Heart left ventricle (tissue), 16 donors: Measurements from ENCODE around the gene LIN37. TPM values are rescaled to one million over a fixed set of nuclear protein-coding genes. Genes with fewer than 3 reads are reported as not detected.

Experiments used
- ATAC-seq, 4 donors: fragments of 200-7000 bp; cut with Tn5 transposase; one replicate each; pipeline ENCODE4 v1.9.1; 2020 to 2022; ENCODE audit warnings: moderate library complexity in 4 of 4, mild to moderate bottlenecking in 3 of 4, moderate number of reproducible peaks in 1 of 4
- DNase-seq, 5 donors: peaks; one replicate each; pipeline ENCODE4 v3.0.0-alpha.2; 2020
- H3K27ac ChIP-seq, 12 donors: fragments of 200-600 bp; sonication (generic) in 4 of 12; one replicate each; pipeline versions ENCODE4 v1.5.0 to v1.8.0; 2016 to 2022; ENCODE audit warnings: mild to moderate bottlenecking in 2 of 12
- H3K27me3 ChIP-seq, 9 donors: fragments of 200-600 bp; sonication (generic) in 2 of 9; one replicate each; pipeline versions ENCODE4 v1.5.1 to v1.8.0; 2016 to 2022; ENCODE audit warnings: mild to moderate bottlenecking in 3 of 9
- H3K36me3 ChIP-seq, 9 donors: fragments of 200-600 bp; sonication (generic) in 2 of 9; one replicate each; pipeline versions ENCODE4 v1.5.0 to v1.8.0; 2018 to 2022; ENCODE audit warnings: mild to moderate bottlenecking in 2 of 9
- H3K4me1 ChIP-seq, 12 donors: fragments of 200-600 bp; sonication (generic) in 4 of 12; one replicate each; pipeline versions ENCODE4 v1.5.0 to v1.8.0; 2016 to 2022; ENCODE audit warnings: mild to moderate bottlenecking in 3 of 12
- H3K4me3 ChIP-seq, 12 donors: fragments of 200-600 bp; sonication (generic) in 4 of 12; one replicate each; pipeline versions ENCODE4 v1.5.0 to v1.8.0; 2017 to 2022; ENCODE audit warnings: mild to moderate bottlenecking in 9 of 12, moderate library complexity in 4 of 12
- H3K9me3 ChIP-seq, 12 donors: fragments of 200-600 bp; sonication (generic) in 4 of 12; one replicate each; pipeline versions ENCODE4 v1.5.0 to v1.8.0; 2016 to 2022; ENCODE audit warnings: mild to moderate bottlenecking in 1 of 12
- CTCF ChIP-seq, 12 donors: fragments of 200-600 bp; sonication (generic) in 4 of 12; IDR thresholded peaks; one replicate each; pipeline versions ENCODE4 v1.5.0 to v1.8.0; 2018 to 2022; ENCODE audit warnings: antibody characterized with exemption in 12 of 12, mild to moderate bottlenecking in 5 of 12
- POLR2A ChIP-seq, 2 donors: fragments of 450-650 bp; IDR thresholded peaks; one replicate each; pipeline ENCODE4 v1.6.1; 2017; ENCODE audit warnings: antibody characterized with exemption in 2 of 2, mild to moderate bottlenecking in 2 of 2, moderate library complexity in 2 of 2
- WGBS, 4 donors: extraction: QIAGEN DNeasy Blood & Tissue Kit in 2 of 4; methylation state at CpG; one replicate each; pipeline versions ENCODE4 v1.1.5 to v1.1.7; 2013 to 2018; 5-methylcytosine and 5-hydroxymethylcytosine counted together
- intact Hi-C, 10 donors: fragments of 100-400 bp; cut with DNase I; formaldehyde crosslinking; loops; one replicate each; pipeline versions ENCODE4 v1.11.1 to v1.14.2; 2022
- polyA plus RNA-seq, 2 donors: library from polyadenylated mRNA; stranded (reverse); fragments of 200-250 nt; gene quantifications; one replicate each; pipeline ENCODE4 v1.2.3, GENCODE V29; 2013
- total RNA-seq, 9 donors: library from RNA; depleted of rRNA in 2 of 9; stranded (reverse); fragments of >200 nt in 2 of 9; fragmentation: NEBNext Ultra II Directional in 3 of 9; extraction: Animal tissue kit (Norgen Biotek cat#: 25700) in 3 of 9; gene quantifications; one replicate each; pipeline versions ENCODE4 v1.1.0 to v1.2.4, GENCODE V29; 2016 to 2023
- donor health status: ischemic (EF 13 %, LVEDD 7.1; RV severe dilation, severe dysfunction).
- donor health status: healthy with polysubstance abuse.
- donor health status: DM: no; HTN: yes; CAD: no.
- donor health status: DM: no; HTN: no; CAD: no.
- donor health status: ischemic (EF 25% LVEDD 6.9; RV normal size, moderate dysfunction).
- donor health status: ischemic (EF 25% LVEDD 5.7; RV mildly dilated, moderate dysfunction).
- donor health status: healthy.
- donor health status: DM: yes; HTN: yes; CAD: no.
- donor health status: ischemic (EF 35%, LVEDD 5.7; RV mildly dilated, moderate dysfunction).
- donor health status: nonischemic (EF 11% LVEDD 7.7; RV severe dilation, severe dysfunction).
- donor health status: DM: yes; HTN: yes; CAD: no.
- donor health status: PGD.
- donor health status: ischemic (EF 29% LVEDD 5.4; RV normal size, mild dysfunction).
- donor health status: nonischemic (EF 23%, LVEDD 6.1; RV moderate dilation, normal function).

Gene LIN37
- total and polyA plus RNA-seq, 11 donors, result 3.7 to 23.0 (median 7.8) TPM

DNA sequence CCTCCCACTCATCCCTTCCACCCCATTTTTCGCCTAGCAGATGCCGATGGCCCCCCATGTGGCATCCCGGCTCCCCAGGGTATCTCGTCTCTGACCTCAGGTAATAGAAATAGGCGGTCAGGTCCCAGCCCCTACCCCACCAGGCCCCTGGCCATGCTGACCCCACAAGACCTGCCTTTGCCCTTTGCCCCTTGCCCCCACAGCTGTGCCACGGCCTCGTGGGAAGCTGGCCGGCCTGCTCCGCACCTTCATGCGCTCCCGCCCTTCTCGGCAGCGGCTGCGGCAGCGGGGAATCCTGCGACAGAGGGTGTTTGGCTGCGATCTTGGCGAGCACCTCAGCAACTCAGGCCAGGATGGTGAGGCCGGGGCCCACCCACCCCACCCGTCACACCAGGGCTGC lies 32.3 kb downstream of the LIN37 start:
- TF ChIP-seq POLR2A (IDR thresholded peaks at IDR 0.05) (no peak), CTCF (IDR thresholded peaks at IDR 0.05) (no peak)
- Histone ChIP-seq H3K36me3 (peaks cover 0 to 46% (median 12%) of the 10 kb centered on the region in 9 donors), H3K27ac (no peak overlapping the region), H3K4me1 (peaks cover 0 to 9% (median 0%) of the 10 kb centered on the region in 12 donors), H3K9me3 (no peaks in the 10 kb centered on the region), H3K27me3 (no peaks in the 10 kb centered on the region), H3K4me3 (no peak overlapping the region)
- 93 to 98% (median 96%) methylated on average over 16 to 20 of the region's 20 CpGs for WGBS, 4 donors
- no peak for DNase-seq
- ATAC-seq, result no peak
- intact Hi-C loops, result loop anchor here in 1 of 10 donors (10.0 kb wide), 1 partner anchor 94 kb away; no protein-coding TSS in a partner anchor

GRCh38 chr19:35781650-35782049 lies 33.3 kb downstream of the LIN37 start:
- WGBS, 4 donors, result 81 to 86% (median 83%) methylated on average over 9 of the region's 9 CpGs
- TF ChIP-seq CTCF (IDR thresholded peaks at IDR 0.05) (no peak), POLR2A (IDR thresholded peaks at IDR 0.05) (no peak)
- Histone ChIP-seq H3K9me3 (no peaks in the 10 kb centered on the region), H3K27ac (no peak overlapping the region), H3K27me3 (no peaks in the 10 kb centered on the region), H3K4me3 (no peak overlapping the region), H3K4me1 (no peaks in the 10 kb centered on the region), H3K36me3 (peaks cover 0 to 46% (median 12%) of the 10 kb centered on the region in 9 donors)
- no peak for ATAC-seq
- intact Hi-C loops, result loop anchor here in 1 of 10 donors (10.0 kb wide), 1 partner anchor 93 kb away; no protein-coding TSS in a partner anchor
- DNase-seq, result no peak

GRCh38 chr19:35782589-35782988 lies 34.2 kb downstream of the LIN37 start:
- H3K36me3 ChIP-seq, result peaks cover 0 to 46% (median 12%) of the 10 kb centered on the region in 9 donors
- 91 to 98% (median 97%) methylated on average over 12 of the region's 12 CpGs for WGBS, 4 donors
- H3K9me3 ChIP-seq, result no peaks in the 10 kb centered on the region
- H3K4me3 ChIP-seq, result no peak overlapping the region
- intact Hi-C loops, result loop anchor here in 1 of 10 donors (10.0 kb wide), 1 partner anchor 92 kb away; no protein-coding TSS in a partner anchor
- no peak for TF ChIP-seq CTCF (IDR thresholded peaks at IDR 0.05)
- TF ChIP-seq POLR2A (IDR thresholded peaks at IDR 0.05), result no peak
- no peak overlapping the region for H3K27ac ChIP-seq
- ATAC-seq (no peak), DNase-seq (no peak)
- H3K4me1 ChIP-seq, result no peaks in the 10 kb centered on the region
- H3K27me3 ChIP-seq, result no peaks in the 10 kb centered on the region

- H3K36me3 ChIP-seq, result peaks cover 0 to 40% (median 12%) of the 10 kb centered on the region in 9 donors
- H3K4me1 ChIP-seq, result no peaks in the 10 kb centered on the region
- intact Hi-C loops, result loop anchor here in 1 of 10 donors (10.0 kb wide), 1 partner anchor 91 kb away; no protein-coding TSS in a partner anchor
- no peaks in the 10 kb centered on the region for H3K9me3 ChIP-seq
- no peak overlapping the region for H3K27ac ChIP-seq
- 83 to 93% (median 86%) methylated on average over 26 to 28 of the region's 28 CpGs for WGBS, 4 donors
- H3K4me3 ChIP-seq, result no peak overlapping the region
- ATAC-seq (no peak), DNase-seq (no peak)
- TF ChIP-seq CTCF (IDR thresholded peaks at IDR 0.05) (no peak), POLR2A (IDR thresholded peaks at IDR 0.05) (no peak)
- no peaks in the 10 kb centered on the region for H3K27me3 ChIP-seq
Measured at GRCh38 chr19:35783469-35784434, 35.4 kb downstream of the LIN37 start.
